ENCODE results near the gene CNTFR. TPM values are rescaled to one million over a fixed set of nuclear protein-coding genes. Genes with fewer than 3 reads are reported as not detected.

CNTFR gene
- total RNA-seq, 1 experiment from 2014 or later, result 0.39 TPM

- POLR2A ChIA-PET, result interaction anchor here (0.6 kb wide), 1 partner anchor 14 kb away, joined by 6 read pairs; no protein-coding TSS in a partner anchor
- Mint-ChIP-seq H3K9me3 (ENCODE audit: unreplicated experiment) (no peaks in the 10 kb centered on the region), H3K27me3 (ENCODE audit: insufficient read depth, unreplicated experiment) (no peaks in the 10 kb centered on the region), H3K27ac (ENCODE audit: unreplicated experiment) (no peak overlapping the region), H3K4me1 (ENCODE audit: low read depth, unreplicated experiment) (peaks cover 8% of the 10 kb centered on the region), H3K36me3 (ENCODE audit: insufficient read depth, unreplicated experiment) (peaks cover 10% of the 10 kb centered on the region), H3K4me3 (ENCODE audit: unreplicated experiment) (no peak overlapping the region)
- Histone ChIP-seq H3K36me3 (ENCODE audit: control insufficient read depth, insufficient read depth, low read length) (peaks cover 1% of the 10 kb centered on the region; the same call in 1 of the 2 replicates), H3K4me3 (ENCODE audit: low read depth, low read length) (no peak overlapping the region), H3K9me3 (no peaks in the 10 kb centered on the region), H3K4me1 (peaks cover 9% of the 10 kb centered on the region), H3K27me3 (replicated peaks; ENCODE audit: control insufficient read depth, insufficient read depth, low read length) (no peaks in the 10 kb centered on the region)
- CTCF ChIA-PET, result interaction anchor here (0.6 to 1.9 kb wide), 12 partner anchors 8 to 244 kb away, joined by 3 to 21 read pairs (median 5); partner anchors contain the start of genes DCTN3, GALT, IL11RA and RPP25L
- TSS peak; percentile 61 for BruUV-seq (replicated peaks)
- no peak for DNase-seq
- TF ChIP-seq CTCF (IDR thresholded peaks at IDR 0.05; ENCODE audit: insufficient read depth in 1 of 2, low read depth in 1 of 2, low read length in 1 of 2, severe bottlenecking in 1 of 2, unreplicated experiment in 1 of 2), result no peak
- intact Hi-C loops (cut with micrococcal nuclease; ENCODE audit: unreplicated experiment), result loop anchor here (1.0 kb wide), 1 partner anchor 22 kb away; the partner anchor contains the start of gene RPP25L
Measured at GRCh38 chr9:34634551-34635248, 45.2 kb upstream of the CNTFR start.

- ChIA-PET CTCF (interaction anchor here (0.6 to 1.9 kb wide), 14 partner anchors 9 to 92 kb away, joined by 3 to 21 read pairs (median 5); partner anchors contain the start of genes DCTN3, GALT, IL11RA and RPP25L), POLR2A (interaction anchor here (0.6 kb wide), 1 partner anchor 15 kb away, joined by 6 read pairs; no protein-coding TSS in a partner anchor)
- peak; percentile 79 to 81 for DNase-seq
- Histone ChIP-seq H3K4me1 (peaks cover 9% of the 10 kb centered on the region), H3K4me3 (ENCODE audit: low read depth, low read length) (no peak overlapping the region), H3K27me3 (replicated peaks; ENCODE audit: control insufficient read depth, insufficient read depth, low read length) (no peaks in the 10 kb centered on the region), H3K36me3 (ENCODE audit: control insufficient read depth, insufficient read depth, low read length) (peaks cover 1% of the 10 kb centered on the region; the same call in 1 of the 2 replicates), H3K9me3 (no peaks in the 10 kb centered on the region)
- Mint-ChIP-seq H3K27ac (ENCODE audit: unreplicated experiment) (no peak overlapping the region), H3K9me3 (ENCODE audit: unreplicated experiment) (no peaks in the 10 kb centered on the region), H3K4me1 (ENCODE audit: low read depth, unreplicated experiment) (peaks cover 8% of the 10 kb centered on the region), H3K27me3 (ENCODE audit: insufficient read depth, unreplicated experiment) (no peaks in the 10 kb centered on the region), H3K36me3 (ENCODE audit: insufficient read depth, unreplicated experiment) (peaks cover 10% of the 10 kb centered on the region), H3K4me3 (ENCODE audit: unreplicated experiment) (no peak overlapping the region)
- peak; percentile 86 to 88 for TF ChIP-seq CTCF (IDR thresholded peaks at IDR 0.05; ENCODE audit: insufficient read depth in 1 of 2, low read depth in 1 of 2, low read length in 1 of 2, severe bottlenecking in 1 of 2, unreplicated experiment in 1 of 2)
- intact Hi-C loops (cut with micrococcal nuclease; ENCODE audit: unreplicated experiment), result loop anchor here (1.0 kb wide), 1 partner anchor 22 kb away; the partner anchor contains the start of gene RPP25L
- no TSS peak for BruUV-seq (replicated peaks)
Measured at GRCh38 chr9:34633851-34634550, 44.5 kb upstream of the CNTFR start.

GRCh38 chr9:34633166-34633565 is 43.6 kb upstream of the CNTFR start:
- H3K4me3 Mint-ChIP-seq (ENCODE audit: unreplicated experiment), result no peak overlapping the region
- peaks cover 12% of the 10 kb centered on the region for H3K36me3 Mint-ChIP-seq (ENCODE audit: insufficient read depth, unreplicated experiment)
- BruUV-seq (replicated peaks), result no TSS peak
- Histone ChIP-seq H3K27me3 (replicated peaks; ENCODE audit: control insufficient read depth, insufficient read depth, low read length) (no peaks in the 10 kb centered on the region), H3K9me3 (no peaks in the 10 kb centered on the region), H3K4me3 (ENCODE audit: low read depth, low read length) (no peak overlapping the region), H3K4me1 (peaks cover 12% of the 10 kb centered on the region), H3K36me3 (ENCODE audit: control insufficient read depth, insufficient read depth, low read length) (peaks cover 1% of the 10 kb centered on the region; the same call in 1 of the 2 replicates)
- H3K4me1 Mint-ChIP-seq (ENCODE audit: low read depth, unreplicated experiment), result peaks cover 14% of the 10 kb centered on the region
- CTCF ChIA-PET, result interaction anchor here (0.6 to 1.9 kb wide), 11 partner anchors 11 to 87 kb away, joined by 3 to 21 read pairs (median 5); partner anchors contain the start of genes DCTN3, GALT and RPP25L
- H3K27me3 Mint-ChIP-seq (ENCODE audit: insufficient read depth, unreplicated experiment), result peaks cover 4% of the 10 kb centered on the region
- H3K9me3 Mint-ChIP-seq (ENCODE audit: unreplicated experiment), result no peaks in the 10 kb centered on the region
- POLR2A ChIA-PET, result no interaction called here
- intact Hi-C loops (cut with micrococcal nuclease; ENCODE audit: unreplicated experiment), result no loop called here
- TF ChIP-seq CTCF (IDR thresholded peaks at IDR 0.05; ENCODE audit: insufficient read depth in 1 of 2, low read depth in 1 of 2, low read length in 1 of 2, severe bottlenecking in 1 of 2, unreplicated experiment in 1 of 2), result no peak
- H3K27ac Mint-ChIP-seq (ENCODE audit: unreplicated experiment), result no peak overlapping the region
- no peak for DNase-seq

Measured in Caco-2 (cell line).